SU-DHL-6 (cell line): ENCODE measurements around the gene CIAO2B.

Source experiments
- H2AFZ ChIP-seq: fragments of 200-600 bp; sonication (generic); 2 replicates; pipeline ENCODE4 v1.6.1; 2014; ENCODE audit warnings: low read depth, mild to moderate bottlenecking, moderate library complexity, mixed read lengths, antibody characterized with exemption, low read length; ENCODE audit not compliant: severe bottlenecking
- H3F3A ChIP-seq: fragments of 200-600 bp; shearing (Covaris generic); 2 replicates; pipeline ENCODE4 v1.6.0; 2016; ENCODE audit warnings: antibody characterized with exemption, mild to moderate bottlenecking; ENCODE audit not compliant: insufficient read depth
- H3K27ac ChIP-seq: fragments of 200-600 bp; sonication (generic); 2 replicates; pipeline ENCODE4 v1.5.1; 2016; ENCODE audit warnings: low read depth, mild to moderate bottlenecking, low read length, moderate library complexity, mixed read lengths
- H3K27me3 ChIP-seq: fragments of 200-600 bp; sonication (generic), shearing (Covaris generic); 2 replicates; pipeline ENCODE4 v1.6.0; 2014; ENCODE audit warnings: mild to moderate bottlenecking, low read length
- H3K36me3 ChIP-seq: fragments of 200-600 bp; sonication (generic); 2 replicates; pipeline ENCODE4 v1.6.1; 2014; ENCODE audit warnings: mild to moderate bottlenecking, low read length, mixed read lengths
- H3K4me2 ChIP-seq: fragments of 300-600, 200-600 bp; shearing (Covaris generic), sonication (generic); 2 replicates; pipeline ENCODE4 v1.6.0; 2014; ENCODE audit warnings: low read length, low read depth, mild to moderate bottlenecking; ENCODE audit not compliant: poor library complexity, severe bottlenecking
- H3K4me3 ChIP-seq: fragments of 200-600 bp; sonication (generic); 2 replicates; pipeline ENCODE4 v1.5.1; 2014; ENCODE audit warnings: antibody characterized with exemption, low read length, mild to moderate bottlenecking, mixed read lengths; ENCODE audit not compliant: insufficient read depth, poor library complexity, severe bottlenecking
- H3K79me2 ChIP-seq: fragments of 200-600 bp; sonication (generic); 2 replicates; pipeline ENCODE4 v1.6.1; 2014; ENCODE audit warnings: mild to moderate bottlenecking, low read length, moderate library complexity; ENCODE audit not compliant: insufficient read depth
- H3K9ac ChIP-seq: fragments of 200-600 bp; sonication (generic); 2 replicates; pipeline ENCODE4 v1.7.0; 2014; ENCODE audit warnings: mild to moderate bottlenecking, low read length
- H3K9me2 ChIP-seq: fragments of 200-600 bp; sonication (generic); replicated peaks from 2 replicates; pipeline ENCODE4 v1.6.1; 2014; ENCODE audit warnings: low read length; ENCODE audit not compliant: insufficient read depth
- H3K9me3 ChIP-seq: fragments of 200-600 bp; sonication (generic); 2 replicates; pipeline ENCODE4 v1.6.1; 2014; ENCODE audit warnings: low read length, mixed read lengths; ENCODE audit not compliant: insufficient read depth
- H4K20me1 ChIP-seq: fragments of 200-600 bp; sonication (generic); 2 replicates; pipeline ENCODE4 v1.6.1; 2014; ENCODE audit warnings: low read depth, mild to moderate bottlenecking, antibody characterized with exemption, low read length, moderate library complexity, mixed read lengths
- CTCF ChIP-seq: fragments of 200-600 bp; sonication (generic); IDR thresholded peaks from one replicate; pipeline ENCODE4 v1.5.1; 2017; ENCODE audit warnings: antibody characterized with exemption, mild to moderate bottlenecking, low read length, moderate library complexity; ENCODE audit not compliant: insufficient read depth, poor library complexity, severe bottlenecking
- EZH2phosphoT487 ChIP-seq: fragments of 200-600 bp; sonication (generic), shearing (Covaris generic); conservative IDR thresholded peaks from 2 replicates; pipeline ENCODE4 v1.6.1; 2018; ENCODE audit warnings: mild to moderate bottlenecking, antibody characterized with exemption, low read length, moderate library complexity, mixed read lengths

CIAO2B gene

DNA sequence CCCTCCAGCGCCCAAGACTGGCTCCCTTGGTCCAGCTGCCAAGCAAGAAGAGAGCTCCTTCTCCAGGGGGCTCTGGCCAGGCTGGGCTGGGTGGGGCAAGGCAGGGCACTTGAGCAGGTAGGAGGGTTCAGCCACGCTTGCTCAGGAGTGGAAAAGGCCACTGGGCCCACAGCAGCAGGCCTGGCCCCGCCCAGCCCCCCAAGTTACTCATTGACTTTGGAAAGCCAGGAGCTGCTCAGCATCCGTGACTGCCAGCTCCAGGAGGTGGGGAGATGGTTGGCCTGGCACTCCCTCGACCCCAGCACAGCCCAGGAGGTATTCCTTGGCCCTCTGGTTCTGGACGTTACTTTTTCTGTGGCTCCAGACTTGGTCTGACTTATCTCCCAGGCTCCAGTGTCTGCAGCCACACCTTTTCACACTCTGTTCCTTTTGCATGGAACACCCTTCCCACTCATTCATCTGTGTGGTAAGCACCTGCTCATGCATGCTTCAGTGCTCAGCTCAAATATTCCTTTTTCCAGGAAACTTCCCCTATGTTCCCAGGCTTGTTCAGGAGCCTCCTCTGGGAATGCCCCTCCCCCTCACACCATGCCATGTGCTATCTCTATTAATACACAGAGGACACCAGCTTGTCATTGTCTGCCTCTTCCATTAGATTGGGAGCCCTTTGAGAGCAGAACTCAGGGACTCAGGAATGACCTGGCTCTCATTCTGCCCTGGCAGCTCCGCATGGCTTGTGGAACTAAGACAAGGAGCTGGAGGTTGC, 15.2 kb downstream of the CIAO2B start, which contains the start of gene CDH16:
CDH16 (minus strand) TSS at position 83 of the 766 bp plus-strand sequence. CDS start 820 bp downstream, outside the sequence.
- no peak within 1 kb of the TSS for H2AFZ ChIP-seq
- no peaks in the 10 kb centered on the region for H3K9me2 ChIP-seq
- no peaks in the 10 kb centered on the region for H3F3A ChIP-seq
- no peak within 1 kb of the TSS for H3K9ac ChIP-seq
- no peaks in the 10 kb centered on the region for H3K36me3 ChIP-seq
- no peaks in the 10 kb centered on the region for H3K79me2 ChIP-seq
- no peaks in the 10 kb centered on the region for H3K9me3 ChIP-seq
- H3K4me2 ChIP-seq: no peak within 1 kb of the TSS
- no peaks in the 10 kb centered on the region for H4K20me1 ChIP-seq
- H3K4me3 ChIP-seq: no peak within 1 kb of the TSS
- TF ChIP-seq EZH2phosphoT487 (no peak), CTCF (no peak)
- no peak within 1 kb of the TSS for H3K27ac ChIP-seq
- 0 out of 2 replicates have a peak, but pooled peaks cover 2% of the 10 kb centered on the region for H3K27me3 ChIP-seq

GRCh38 chr16:66918355-66918754, 15.8 kb downstream of the CIAO2B start:
- TF ChIP-seq EZH2phosphoT487 (no peak), CTCF (no peak)
- H3K4me3 ChIP-seq: no peak overlapping the region
- no peak overlapping the region for H3K27ac ChIP-seq
- no peaks in the 10 kb centered on the region for H3K9me2 ChIP-seq
- no peak overlapping the region for H3K4me2 ChIP-seq
- H4K20me1 ChIP-seq: no peaks in the 10 kb centered on the region
- H3K9ac ChIP-seq: no peak overlapping the region
- H3K27me3 ChIP-seq: 0 out of 2 replicates have a peak, but pooled peaks cover 2% of the 10 kb centered on the region
- no peaks in the 10 kb centered on the region for H3K79me2 ChIP-seq
- H2AFZ ChIP-seq: no peak overlapping the region
- H3K36me3 ChIP-seq: no peaks in the 10 kb centered on the region
- no peaks in the 10 kb centered on the region for H3K9me3 ChIP-seq
- H3F3A ChIP-seq: no peaks in the 10 kb centered on the region

DNA sequence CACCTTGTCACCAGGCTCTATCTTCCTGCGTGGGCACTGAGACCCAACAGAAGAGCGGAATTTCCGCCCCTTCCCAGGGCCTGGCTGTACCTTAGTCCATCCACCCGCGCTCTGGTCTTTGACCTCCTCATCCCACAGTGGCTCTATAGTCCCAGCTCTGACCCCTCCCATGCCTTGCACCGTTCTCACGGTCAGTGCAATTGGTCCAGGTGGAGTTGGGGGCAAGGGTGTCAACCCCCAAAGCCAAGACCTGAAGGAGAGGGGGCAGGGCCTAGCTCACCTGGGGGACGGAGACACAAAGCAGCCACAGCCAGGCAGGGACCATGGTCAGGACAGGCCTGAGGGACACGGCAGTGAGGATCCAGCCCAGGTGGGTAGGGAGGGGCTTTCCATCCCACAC, 16.5 kb downstream of the CIAO2B start:
- H3K9me3 ChIP-seq: no peaks in the 10 kb centered on the region
- no peak overlapping the region for H2AFZ ChIP-seq
- H4K20me1 ChIP-seq: no peaks in the 10 kb centered on the region
- no peak overlapping the region for H3K27ac ChIP-seq
- no peaks in the 10 kb centered on the region for H3K36me3 ChIP-seq
- H3F3A ChIP-seq: no peaks in the 10 kb centered on the region
- TF ChIP-seq CTCF: no peak
- TF ChIP-seq EZH2phosphoT487: no peak
- H3K79me2 ChIP-seq: no peaks in the 10 kb centered on the region
- no peak overlapping the region for H3K9ac ChIP-seq
- 0 out of 2 replicates have a peak, but pooled peaks cover 2% of the 10 kb centered on the region for H3K27me3 ChIP-seq
- no peak overlapping the region for H3K4me2 ChIP-seq
- no peak overlapping the region for H3K4me3 ChIP-seq
- no peaks in the 10 kb centered on the region for H3K9me2 ChIP-seq
